Measurements from ENCODE around the gene SDR39U1. TPM values are rescaled to one million over a fixed set of nuclear protein-coding genes. Genes with fewer than 3 reads are reported as not detected.

The SDR39U1 gene
- 11.9 and 17.7 TPM in 2 replicates for total RNA-seq

DNA sequence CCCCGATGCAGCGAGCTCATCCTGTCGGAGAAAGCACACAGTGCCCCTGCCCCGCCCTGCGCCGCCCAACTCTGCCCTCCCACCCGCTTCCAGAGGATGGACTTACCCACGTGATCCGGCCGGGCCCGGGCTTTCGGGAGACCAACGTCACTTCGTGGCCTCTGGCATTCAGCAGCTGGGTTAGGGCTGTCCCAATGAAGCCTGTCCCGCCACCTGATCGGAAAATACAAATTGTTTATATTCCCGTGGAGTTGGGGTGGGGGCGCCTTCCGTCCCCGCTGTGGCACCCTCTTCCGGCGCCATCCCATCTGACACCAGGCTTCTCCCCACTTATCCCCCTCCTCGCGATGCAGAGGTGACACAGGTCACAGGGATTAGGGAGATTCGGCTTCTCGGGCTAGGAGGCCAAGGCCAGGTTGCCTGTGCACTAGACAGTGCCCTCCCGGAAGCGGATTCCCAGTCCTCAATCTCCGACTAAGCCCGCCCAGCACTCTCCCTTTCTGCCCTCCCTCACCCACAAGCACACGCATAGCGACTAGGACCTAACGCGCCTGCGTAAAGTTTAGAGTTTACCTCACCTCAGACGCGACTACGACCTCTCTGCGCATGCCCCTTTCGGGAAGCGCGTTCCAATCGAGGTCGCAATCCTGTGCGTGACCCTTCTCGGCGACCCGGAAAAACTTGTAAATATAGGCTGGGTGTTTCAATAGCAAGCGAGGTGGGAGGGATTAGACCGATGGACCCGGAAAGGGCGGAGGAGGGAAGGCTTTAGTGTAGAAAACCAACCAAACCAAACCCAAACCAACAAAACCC is at the start of gene SDR39U1:
SDR39U1 (minus strand) TSS at position 537 of the 813 bp plus-strand sequence; CDS start at position 530, 7 bp downstream.

DNA sequence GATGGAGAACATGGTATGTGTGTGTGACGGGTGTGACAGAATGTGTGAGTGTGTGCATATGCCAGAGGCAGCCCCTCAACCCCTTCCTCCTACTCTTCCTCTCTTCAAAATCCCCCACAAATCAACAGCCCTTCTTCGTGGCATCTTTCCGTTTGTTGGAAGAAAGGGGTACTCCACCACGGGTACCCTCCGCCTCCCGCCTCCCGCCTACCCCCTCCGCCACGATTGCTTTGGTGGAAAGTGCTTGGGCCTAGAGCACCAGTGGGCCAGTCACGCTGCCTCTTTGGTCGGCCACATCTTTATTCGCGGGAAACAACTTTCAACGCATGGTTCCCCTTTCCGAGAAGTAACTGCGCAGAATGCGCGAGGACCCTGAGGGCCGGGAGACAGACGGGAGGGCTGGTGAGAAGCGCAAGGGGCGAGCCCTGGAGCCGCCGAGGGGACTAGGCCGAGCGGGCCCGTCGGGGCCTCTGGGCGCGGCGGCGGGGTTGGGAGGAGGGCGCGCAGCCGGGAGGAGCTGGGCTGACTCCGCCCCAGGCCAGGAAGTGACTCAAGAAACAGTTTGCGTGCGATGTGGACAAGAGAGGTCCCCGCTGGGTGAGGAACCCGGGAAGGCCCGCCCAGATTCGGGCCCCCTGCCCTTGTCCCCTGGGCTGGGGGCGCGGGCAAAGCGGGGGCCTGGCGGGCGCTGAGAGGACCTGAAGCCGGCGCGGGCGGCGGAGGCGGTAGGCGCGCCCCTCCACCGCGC is 13.0 kb downstream of the SDR39U1 start, which contains the start of the genes CBLN3 and KHNYN:
CBLN3 (minus strand) TSS at position 274 of the 748 bp plus-strand sequence. CDS start 614 bp downstream, outside the sequence.
KHNYN (plus strand) TSS at position 560 of the 748 bp plus-strand sequence. CDS start 777 bp downstream, outside the sequence.

GRCh38 chr14:24398653-24399446 is 43.7 kb downstream of the SDR39U1 start, which contains the start of gene NYNRIN:
NYNRIN (plus strand) TSS chr14:24399003; CDS start chr14:24399247, 244 bp downstream.

Other genes with a start within 250 kb of the SDR39U1 start
- gene TM9SF1, start 247.3 kb downstream of the SDR39U1 start, total RNA-seq, result 45.7 and 48.7 TPM in 2 replicates
- gene TSSK4, start 237.1 kb downstream of the SDR39U1 start, total RNA-seq, result 0.87 TPM in 1 of 2 replicates, not detected in the other
- 50.4 and 54.0 TPM in 2 replicates for gene CHMP4A, start 229.3 kb downstream of the SDR39U1 start, total RNA-seq
- gene MDP1, start 226.7 kb downstream of the SDR39U1 start, total RNA-seq, result 11.4 and 18.3 TPM in 2 replicates
- gene NEDD8, start 210.4 kb downstream of the SDR39U1 start, total RNA-seq, result 249 and 288 TPM in 2 replicates
- 72.9 and 86.9 TPM in 2 replicates for gene GMPR2, start 209.8 kb downstream of the SDR39U1 start, total RNA-seq
- 63.4 and 72.7 TPM in 2 replicates for gene TINF2, start 200.2 kb downstream of the SDR39U1 start, total RNA-seq
- 10.5 and 19.3 TPM in 2 replicates for gene TGM1, start 179.6 kb downstream of the SDR39U1 start, total RNA-seq
- 51.2 and 83.1 TPM in 2 replicates for gene RABGGTA, start 171.2 kb downstream of the SDR39U1 start, total RNA-seq
- gene DHRS1, start 143.0 kb downstream of the SDR39U1 start, total RNA-seq, result 39.3 and 76.7 TPM in 2 replicates
- gene NOP9, start 142.9 kb downstream of the SDR39U1 start, total RNA-seq, result 13.9 and 18.4 TPM in 2 replicates
- gene CIDEB, start 134.8 kb downstream of the SDR39U1 start, total RNA-seq, result 3.2 and 4.1 TPM in 2 replicates
- 37.0 and 42.9 TPM in 2 replicates for gene LTB4R2, start 132.6 kb downstream of the SDR39U1 start, total RNA-seq
- 14.0 and 20.1 TPM in 2 replicates for gene LTB4R, start 131.3 kb downstream of the SDR39U1 start, total RNA-seq
- gene ADCY4, start 107.7 kb downstream of the SDR39U1 start, total RNA-seq, result 0.23 and 0.34 TPM in 2 replicates
- 5.4 and 8.0 TPM in 2 replicates for gene RIPK3, start 102.8 kb downstream of the SDR39U1 start, total RNA-seq
- 2.9 and 7.1 TPM in 2 replicates for gene NFATC4, start 74.6 kb downstream of the SDR39U1 start, total RNA-seq
- 2.7 and 3.8 TPM in 2 replicates for gene NYNRIN, start 43.8 kb downstream of the SDR39U1 start, total RNA-seq
- gene CBLN3, start 13.1 kb downstream of the SDR39U1 start, total RNA-seq, result 0.11 and 0.31 TPM in 2 replicates
- 48.7 and 55.9 TPM in 2 replicates for gene KHNYN, start 12.8 kb downstream of the SDR39U1 start, total RNA-seq
- gene CMA1, start 65.5 kb upstream of the SDR39U1 start, total RNA-seq, result not detected in 2 replicates
- gene CTSG, start 133.5 kb upstream of the SDR39U1 start, total RNA-seq, result not detected in 2 replicates
- gene GZMH, start 166.9 kb upstream of the SDR39U1 start, total RNA-seq, result not detected in 2 replicates
- gene GZMB, start 191.4 kb upstream of the SDR39U1 start, total RNA-seq, result not detected in 2 replicates